Rectal smooth muscle tissue (tissue), 1 donor: ENCODE results near the gene KRTAP10-8.
"Not testable (repeated sequence)": the region's sequence is repeated elsewhere in the genome, so short reads cannot be mapped to it uniquely, and the experiment has no call there.

Experiments
- H3K27ac ChIP-seq: one replicate; pipeline ENCODE4 v1.7.0; 2013; ENCODE audit warnings: low read depth, low read length, inconsistent platforms
- H3K27me3 ChIP-seq: one replicate; pipeline ENCODE4 v1.7.0; 2013; ENCODE audit warnings: low read length; ENCODE audit not compliant: control insufficient read depth, insufficient read depth
- H3K36me3 ChIP-seq: one replicate; pipeline ENCODE4 v1.7.0; 2013; ENCODE audit warnings: low read length; ENCODE audit not compliant: control insufficient read depth, insufficient read depth
- H3K4me1 ChIP-seq: one replicate; pipeline ENCODE4 v1.7.0; 2013; ENCODE audit warnings: low read length; ENCODE audit not compliant: control insufficient read depth, insufficient read depth
- H3K4me3 ChIP-seq: one replicate; pipeline ENCODE4 v1.7.0; 2013; ENCODE audit warnings: low read length
- H3K9ac ChIP-seq: one replicate; pipeline ENCODE4 v1.7.0; 2013; ENCODE audit warnings: low read length

The KRTAP10-8 gene

GRCh38 chr21:44609193-44609592 lies 2.7 kb upstream of the KRTAP10-8 start:
- Histone ChIP-seq H3K27me3 (no peaks in the 10 kb centered on the region), H3K4me3 (no peak overlapping the region), H3K9ac (no peak overlapping the region), H3K36me3 (no peaks in the 10 kb centered on the region), H3K4me1 (no peaks in the 10 kb centered on the region), H3K27ac (no peak overlapping the region)

GRCh38 chr21:44610157-44610843 lies 1.6 kb upstream of the KRTAP10-8 start:
- not testable (repeated sequence) for H3K9ac ChIP-seq, H3K4me1 ChIP-seq, H3K27me3 ChIP-seq, H3K4me3 ChIP-seq, H3K36me3 ChIP-seq, H3K27ac ChIP-seq

- Histone ChIP-seq H3K27ac (no peak overlapping the region), H3K4me1 (no peaks in the 10 kb centered on the region), H3K36me3 (no peaks in the 10 kb centered on the region), H3K27me3 (no peaks in the 10 kb centered on the region), H3K4me3 (no peak overlapping the region), H3K9ac (no peak overlapping the region)
Observed at GRCh38 chr21:44611551-44611950, 328 bp upstream of the KRTAP10-8 start.

- H3K36me3 ChIP-seq = no peaks in the 10 kb centered on the region
- H3K27me3 ChIP-seq = no peaks in the 10 kb centered on the region
- H3K27ac ChIP-seq = no peak overlapping the region
- no peak overlapping the region for H3K9ac ChIP-seq
- H3K4me3 ChIP-seq = no peak overlapping the region
- H3K4me1 ChIP-seq = no peaks in the 10 kb centered on the region
Observed at GRCh38 chr21:44612669-44613229, 870 bp downstream of the KRTAP10-8 start.

DNA sequence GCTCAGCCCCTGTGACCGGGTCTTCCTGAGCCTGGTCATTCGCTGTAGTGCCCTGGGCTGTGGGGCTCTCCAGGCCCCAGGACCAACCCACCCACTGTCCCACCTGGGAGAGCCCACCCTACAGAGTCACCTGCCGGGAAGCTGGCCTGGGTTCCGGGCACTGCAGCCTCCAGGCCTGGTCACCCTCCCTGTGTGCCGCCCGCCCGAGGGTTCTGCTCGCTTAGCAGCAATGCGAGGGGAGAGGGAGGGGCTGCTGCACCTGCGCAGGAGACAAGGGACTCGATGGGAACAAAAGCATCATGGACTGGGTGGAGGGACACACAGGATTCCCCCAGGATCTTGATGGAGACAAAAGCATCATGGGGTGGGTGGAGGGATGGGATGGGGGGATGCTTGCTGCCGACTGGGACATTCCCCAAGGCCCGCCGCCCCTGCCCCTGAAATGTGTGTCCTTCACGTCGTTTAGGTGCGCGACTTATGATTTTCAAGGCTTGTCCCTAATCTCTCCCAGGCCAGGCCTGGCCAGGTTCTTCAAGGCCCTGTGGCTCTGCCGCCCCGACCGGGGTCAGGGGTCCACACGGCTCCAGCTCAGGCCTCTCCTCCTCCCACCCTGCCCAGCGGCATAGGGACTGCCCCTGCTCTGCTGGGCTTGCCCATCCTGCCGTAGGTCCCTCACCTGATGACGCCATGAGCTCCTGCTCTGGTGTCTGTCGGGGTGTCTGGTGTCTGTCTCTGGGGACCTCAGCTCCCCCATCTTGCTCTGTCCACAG lies 1.7 kb downstream of the KRTAP10-8 start:
- no peaks in the 10 kb centered on the region for H3K27me3 ChIP-seq
- no peak overlapping the region for H3K9ac ChIP-seq
- no peak overlapping the region for H3K4me3 ChIP-seq
- H3K4me1 ChIP-seq = no peaks in the 10 kb centered on the region
- no peak overlapping the region for H3K27ac ChIP-seq
- no peaks in the 10 kb centered on the region for H3K36me3 ChIP-seq

- no peak overlapping the region for H3K27ac ChIP-seq
- H3K36me3 ChIP-seq = no peaks in the 10 kb centered on the region
- H3K9ac ChIP-seq = no peak overlapping the region
- no peaks in the 10 kb centered on the region for H3K4me1 ChIP-seq
- no peaks in the 10 kb centered on the region for H3K27me3 ChIP-seq
- H3K4me3 ChIP-seq = no peak overlapping the region
Observed at GRCh38 chr21:44614161-44614631, 2.3 kb downstream of the KRTAP10-8 start.

DNA sequence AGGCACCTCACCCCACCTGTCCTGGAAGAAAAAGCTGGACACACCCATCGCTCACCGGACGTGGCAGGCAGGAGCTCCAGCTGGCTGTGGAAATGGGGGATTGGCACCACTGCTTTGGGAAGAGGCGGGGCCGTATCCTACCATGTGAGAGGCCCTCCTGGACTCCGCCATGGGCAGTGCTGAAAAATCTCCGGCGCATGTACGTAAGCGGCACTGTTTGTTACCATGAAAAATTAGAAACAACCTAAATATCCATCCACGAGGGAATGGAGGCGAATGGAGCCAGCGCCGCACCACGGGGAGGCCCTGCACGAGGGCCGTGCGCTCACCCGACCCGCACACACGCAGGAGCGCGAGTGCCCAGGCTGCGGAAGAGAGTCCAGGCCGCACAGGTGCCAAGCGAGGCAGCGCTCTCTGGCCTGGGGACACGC lies 3.1 kb downstream of the KRTAP10-8 start:
- Histone ChIP-seq H3K36me3 (no peaks in the 10 kb centered on the region), H3K9ac (no peak overlapping the region), H3K27me3 (no peaks in the 10 kb centered on the region), H3K4me3 (no peak overlapping the region), H3K27ac (no peak overlapping the region), H3K4me1 (no peaks in the 10 kb centered on the region)

- Histone ChIP-seq H3K9ac (no peak overlapping the region), H3K4me1 (no peaks in the 10 kb centered on the region), H3K27ac (no peak overlapping the region), H3K27me3 (no peaks in the 10 kb centered on the region), H3K36me3 (no peaks in the 10 kb centered on the region), H3K4me3 (no peak overlapping the region)
Observed at GRCh38 chr21:44615466-44615865, 3.6 kb downstream of the KRTAP10-8 start.

DNA sequence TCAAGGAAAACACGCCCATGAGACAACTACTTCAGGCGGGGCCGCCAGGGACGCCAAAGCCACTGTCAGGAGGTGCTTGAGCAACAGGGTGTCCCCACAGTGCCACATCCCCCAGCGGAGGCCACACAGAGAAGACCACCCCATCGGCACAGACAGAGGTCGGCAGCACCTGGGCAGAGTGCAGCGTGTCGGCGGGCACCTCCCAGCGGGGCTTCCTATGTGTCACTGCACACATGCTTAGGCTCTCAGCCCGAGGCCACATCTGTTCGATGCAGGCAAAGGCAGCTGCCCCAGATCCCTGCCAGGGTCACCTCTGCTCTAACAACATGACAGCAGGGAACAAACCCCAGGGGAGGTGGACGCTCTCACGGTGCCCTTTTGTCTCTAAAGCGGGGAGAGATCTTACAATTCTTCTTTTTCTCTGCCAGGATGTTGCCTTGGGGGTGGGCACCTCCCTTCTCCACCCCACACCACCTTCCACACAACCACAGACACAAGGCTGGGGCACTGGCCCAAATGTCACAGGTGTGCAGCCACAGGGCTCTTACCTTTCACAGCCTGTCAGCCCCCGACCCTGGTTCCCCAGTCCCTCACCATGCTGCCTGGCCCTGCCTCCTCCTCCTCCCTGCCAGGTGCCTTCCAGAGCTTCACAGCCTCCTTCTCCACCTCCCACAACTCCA lies 4.2 kb downstream of the KRTAP10-8 start:
- Histone ChIP-seq H3K27ac (no peak overlapping the region), H3K9ac (no peak overlapping the region), H3K4me3 (no peak overlapping the region), H3K36me3 (no peaks in the 10 kb centered on the region), H3K4me1 (no peaks in the 10 kb centered on the region), H3K27me3 (no peaks in the 10 kb centered on the region)

GRCh38 chr21:44616591-44616926 lies 4.7 kb downstream of the KRTAP10-8 start:
- H3K36me3 ChIP-seq = no peaks in the 10 kb centered on the region
- no peak overlapping the region for H3K27ac ChIP-seq
- H3K27me3 ChIP-seq = no peaks in the 10 kb centered on the region
- no peak overlapping the region for H3K9ac ChIP-seq
- no peak overlapping the region for H3K4me3 ChIP-seq
- no peaks in the 10 kb centered on the region for H3K4me1 ChIP-seq

- no peaks in the 10 kb centered on the region for H3K4me1 ChIP-seq
- H3K27ac ChIP-seq = no peak overlapping the region
- H3K9ac ChIP-seq = no peak overlapping the region
- H3K36me3 ChIP-seq = no peaks in the 10 kb centered on the region
- H3K27me3 ChIP-seq = no peaks in the 10 kb centered on the region
- H3K4me3 ChIP-seq = no peak overlapping the region
Observed at GRCh38 chr21:44617071-44617501, 5.2 kb downstream of the KRTAP10-8 start.

- H3K9ac ChIP-seq = no peak overlapping the region
- H3K4me3 ChIP-seq = no peak overlapping the region
- no peaks in the 10 kb centered on the region for H3K27me3 ChIP-seq
- H3K36me3 ChIP-seq = no peaks in the 10 kb centered on the region
- H3K27ac ChIP-seq = no peak overlapping the region
- H3K4me1 ChIP-seq = no peaks in the 10 kb centered on the region
Observed at GRCh38 chr21:44618504-44618903, 6.6 kb downstream of the KRTAP10-8 start.
